ENCODE measurements around the gene INPP5A. TPM values are rescaled to one million over a fixed set of nuclear protein-coding genes. Genes with fewer than 3 reads are reported as not detected.

INPP5A gene
- total and polyA plus RNA-seq, 9 of the 15 experiments (the other 6 are each of a cell fraction or from before 2014, with no cell fraction given) = 0.66 to 11.6 (median 7.7) TPM

DNA sequence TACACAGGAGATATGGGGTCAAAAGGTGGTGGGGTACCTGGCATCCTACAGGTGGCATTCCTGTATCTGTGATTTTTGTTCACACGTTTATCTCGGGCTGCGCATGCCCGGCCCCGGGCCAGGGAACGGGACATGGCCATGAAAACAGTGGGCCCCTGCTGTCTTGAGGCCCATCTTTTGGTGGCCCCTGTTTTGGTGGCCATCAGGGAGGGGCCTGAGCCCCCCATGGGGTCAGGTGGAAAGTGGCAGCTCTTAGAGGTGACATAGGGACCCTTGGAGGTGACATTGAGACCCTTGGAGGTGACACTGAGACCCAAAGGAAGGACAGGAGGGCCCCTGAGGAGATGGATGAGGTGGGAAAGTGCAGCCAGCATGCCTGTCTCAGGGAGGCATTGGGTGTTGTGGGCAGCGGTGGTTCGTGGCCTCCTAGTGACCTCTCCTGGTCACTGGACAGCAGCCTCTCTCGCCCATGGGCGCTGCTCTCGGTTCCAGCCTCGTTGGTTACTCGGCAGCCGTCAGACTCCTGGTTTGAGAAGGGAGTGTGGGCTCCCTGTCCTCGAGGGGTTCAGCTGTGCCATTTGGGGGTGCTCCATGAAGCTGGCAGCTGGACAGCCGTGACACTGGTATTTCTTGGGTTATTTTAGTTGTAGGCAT is 39.9 kb downstream of the INPP5A start:
- 31% methylated on average over 14 of the region's 16 CpGs for WGBS (ENCODE audit: insufficient coverage, low coverage, missing lambda C conversion rate)
- Histone ChIP-seq H4K20me1 (replicated peaks; ENCODE audit: control insufficient read depth, insufficient read depth, low read length) (peaks cover 5% of the 10 kb centered on the region; the same call in 1 of the 2 replicates), H3K27me3 (ENCODE audit: control insufficient read depth in 2 of 2, insufficient read depth in 2 of 2, low read length in 2 of 2) (no peaks in the 10 kb centered on the region), H3K36me3 (ENCODE audit: control insufficient read depth, insufficient read depth, low read length) (no peaks in the 10 kb centered on the region), H3K4me2 (ENCODE audit: insufficient read depth, low read length) (no peak overlapping the region), H3K9me1 (ENCODE audit: control insufficient read depth, insufficient read depth, low read length) (no peaks in the 10 kb centered on the region), H3K9ac (ENCODE audit: insufficient read depth in 1 of 2, low read depth in 2 of 2, low read length in 2 of 2) (no peak overlapping the region), H3K9me3 (replicated peaks; ENCODE audit: control insufficient read depth, insufficient read depth, low read depth, low read length) (no peaks in the 10 kb centered on the region), H2AFZ (ENCODE audit: low read depth, low read length) (no peak overlapping the region), H3K4me3 (no peak overlapping the region), H3K27ac (ENCODE audit: extremely low read depth, low read depth, low read length) (no peak overlapping the region), H3K4me1 (replicated peaks in 1 of 2; ENCODE audit: control insufficient read depth in 2 of 2, insufficient read depth in 2 of 2, low read length in 2 of 2) (peaks cover 4 to 36% of the 10 kb centered on the region in 2 experiments; a peak in 4 of 5 replicates), H3K79me2 (ENCODE audit: control insufficient read depth, insufficient read depth, low read length) (no peaks in the 10 kb centered on the region; the same call in 2 of the 3 replicates)
- BruUV-seq (replicated peaks) = no TSS peak
- POLR2A ChIA-PET = no interaction called here
- no peak for TF ChIP-seq HMG20A (CRISPR knock-in tag; conservative IDR thresholded peaks at IDR 0.05)
- TF ChIP-seq, protein P1, sequence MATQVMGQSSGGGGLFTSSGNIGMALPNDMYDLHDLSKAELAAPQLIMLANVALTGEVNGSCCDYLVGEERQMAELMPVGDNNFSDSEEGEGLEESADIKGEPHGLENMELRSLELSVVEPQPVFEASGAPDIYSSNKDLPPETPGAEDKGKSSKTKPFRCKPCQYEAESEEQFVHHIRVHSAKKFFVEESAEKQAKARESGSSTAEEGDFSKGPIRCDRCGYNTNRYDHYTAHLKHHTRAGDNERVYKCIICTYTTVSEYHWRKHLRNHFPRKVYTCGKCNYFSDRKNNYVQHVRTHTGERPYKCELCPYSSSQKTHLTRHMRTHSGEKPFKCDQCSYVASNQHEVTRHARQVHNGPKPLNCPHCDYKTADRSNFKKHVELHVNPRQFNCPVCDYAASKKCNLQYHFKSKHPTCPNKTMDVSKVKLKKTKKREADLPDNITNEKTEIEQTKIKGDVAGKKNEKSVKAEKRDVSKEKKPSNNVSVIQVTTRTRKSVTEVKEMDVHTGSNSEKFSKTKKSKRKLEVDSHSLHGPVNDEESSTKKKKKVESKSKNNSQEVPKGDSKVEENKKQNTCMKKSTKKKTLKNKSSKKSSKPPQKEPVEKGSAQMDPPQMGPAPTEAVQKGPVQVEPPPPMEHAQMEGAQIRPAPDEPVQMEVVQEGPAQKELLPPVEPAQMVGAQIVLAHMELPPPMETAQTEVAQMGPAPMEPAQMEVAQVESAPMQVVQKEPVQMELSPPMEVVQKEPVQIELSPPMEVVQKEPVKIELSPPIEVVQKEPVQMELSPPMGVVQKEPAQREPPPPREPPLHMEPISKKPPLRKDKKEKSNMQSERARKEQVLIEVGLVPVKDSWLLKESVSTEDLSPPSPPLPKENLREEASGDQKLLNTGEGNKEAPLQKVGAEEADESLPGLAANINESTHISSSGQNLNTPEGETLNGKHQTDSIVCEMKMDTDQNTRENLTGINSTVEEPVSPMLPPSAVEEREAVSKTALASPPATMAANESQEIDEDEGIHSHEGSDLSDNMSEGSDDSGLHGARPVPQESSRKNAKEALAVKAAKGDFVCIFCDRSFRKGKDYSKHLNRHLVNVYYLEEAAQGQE (IDR thresholded peaks at IDR 0.05; ENCODE audit: borderline replicate concordance) = peak; percentile 70
- TF ChIP-seq, protein P1 (CRISPR knock-in tag; IDR thresholded peaks at IDR 0.05; ENCODE audit: low read depth) = no peak
- TF ChIP-seq, protein P2, sequence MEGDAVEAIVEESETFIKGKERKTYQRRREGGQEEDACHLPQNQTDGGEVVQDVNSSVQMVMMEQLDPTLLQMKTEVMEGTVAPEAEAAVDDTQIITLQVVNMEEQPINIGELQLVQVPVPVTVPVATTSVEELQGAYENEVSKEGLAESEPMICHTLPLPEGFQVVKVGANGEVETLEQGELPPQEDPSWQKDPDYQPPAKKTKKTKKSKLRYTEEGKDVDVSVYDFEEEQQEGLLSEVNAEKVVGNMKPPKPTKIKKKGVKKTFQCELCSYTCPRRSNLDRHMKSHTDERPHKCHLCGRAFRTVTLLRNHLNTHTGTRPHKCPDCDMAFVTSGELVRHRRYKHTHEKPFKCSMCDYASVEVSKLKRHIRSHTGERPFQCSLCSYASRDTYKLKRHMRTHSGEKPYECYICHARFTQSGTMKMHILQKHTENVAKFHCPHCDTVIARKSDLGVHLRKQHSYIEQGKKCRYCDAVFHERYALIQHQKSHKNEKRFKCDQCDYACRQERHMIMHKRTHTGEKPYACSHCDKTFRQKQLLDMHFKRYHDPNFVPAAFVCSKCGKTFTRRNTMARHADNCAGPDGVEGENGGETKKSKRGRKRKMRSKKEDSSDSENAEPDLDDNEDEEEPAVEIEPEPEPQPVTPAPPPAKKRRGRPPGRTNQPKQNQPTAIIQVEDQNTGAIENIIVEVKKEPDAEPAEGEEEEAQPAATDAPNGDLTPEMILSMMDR (IDR thresholded peaks at IDR 0.05 in 2 of 3, conservative IDR thresholded peaks at IDR 0.05 in 1 of 3; ENCODE audit: insufficient read depth in 2 of 3, low read depth in 1 of 3, low read length in 3 of 3) = peak; percentile 39 to 55 (median 52); a peak in 5 of 6 replicates
- peak in 1 of 2 experiments; percentile 71; a peak in 1 of 4 replicates for TF ChIP-seq SRF (CRISPR knock-in tag; IDR thresholded peaks at IDR 0.05)
- no peak for TF ChIP-seq RBM22 (IDR thresholded peaks at IDR 0.05; ENCODE audit: low read depth, low read length, poor library complexity, severe bottlenecking)
- TF ChIP-seq RAD21 (CRISPR knock-in tag; conservative IDR thresholded peaks at IDR 0.05 in 1 of 2, IDR thresholded peaks at IDR 0.05 in 1 of 2) = peak; percentile 49 to 71
- peak; percentile 81 for ATAC-seq
- in situ Hi-C loops (cut with MboI) (loop anchor here (5.0 kb wide), 1 partner anchor 105 kb away; no protein-coding TSS in a partner anchor), intact Hi-C loops (cut with micrococcal nuclease) (loop anchor here (2.0 to 5.0 kb wide), 2 partner anchors 60 to 117 kb away; no protein-coding TSS in a partner anchor)
- FAIRE-seq = peak; percentile 11
- peak in 1 of 4 experiments; percentile 29 for DNase-seq (ENCODE audit: extremely low read depth in 1 of 4, low spot score in 3 of 4)
- CTCF ChIA-PET (ENCODE audit: low intra/inter-chr PET ratio) = interaction anchor here (1.2 kb wide), 1 partner anchor 117 kb away, joined by 3 read pairs; no protein-coding TSS in a partner anchor

Data from K562 (cell line).